RWPE2 (cell line): ENCODE measurements around the gene TEX264.
"Not testable (repeated sequence)": the region's sequence is repeated elsewhere in the genome, so short reads cannot be mapped to it uniquely, and the experiment has no call there.

ENCODE experiments used
- ATAC-seq: fragments of 200-7000 bp; cut with Tn5 transposase; 3 replicates; pipeline ENCODE4 v1.9.1; 2021; ENCODE audit warnings: low read depth
- DNase-seq: peaks from one replicate; pipeline ENCODE4 v3.0.0-alpha.2; 2020; ENCODE audit warnings: low spot score
- H3K27ac ChIP-seq: fragments of 450-650 bp; 2 replicates; pipeline ENCODE4 v1.5.1; 2017; ENCODE audit warnings: mild to moderate bottlenecking; ENCODE audit not compliant: poor library complexity, severe bottlenecking
- H3K27me3 ChIP-seq: fragments of 250-450 bp; sonication (Bioruptor Pico); 2 replicates; pipeline ENCODE4 v1.5.1; 2021; ENCODE audit warnings: mild to moderate bottlenecking, moderate library complexity; ENCODE audit not compliant: insufficient read depth, poor library complexity, severe bottlenecking
- H3K36me3 ChIP-seq: fragments of 250-450 bp; sonication (Bioruptor Pico); 2 replicates; pipeline ENCODE4 v1.5.1; 2020; ENCODE audit warnings: low read depth, mild to moderate bottlenecking, moderate library complexity
- H3K4me1 ChIP-seq: fragments of 250-450 bp; sonication (Bioruptor Pico); 2 replicates; pipeline ENCODE4 v1.5.1; 2021; ENCODE audit warnings: mild to moderate bottlenecking, moderate library complexity; ENCODE audit not compliant: insufficient read depth, poor library complexity, severe bottlenecking
- H3K4me3 ChIP-seq: fragments of 250-450 bp; sonication (Bioruptor Pico); 2 replicates; pipeline ENCODE4 v1.5.1; 2021; ENCODE audit warnings: mild to moderate bottlenecking, moderate library complexity; ENCODE audit not compliant: severe bottlenecking
- H3K9me3 ChIP-seq: fragments of 250-450 bp; sonication (Bioruptor Pico); 2 replicates; pipeline ENCODE4 v1.5.1; 2021; ENCODE audit warnings: mild to moderate bottlenecking, moderate library complexity; ENCODE audit not compliant: severe bottlenecking
- TF ChIP-seq, protein P1 (sequence below): fragments of 450-650 bp; IDR thresholded peaks from one replicate; pipeline ENCODE4 v1.5.1; 2017; ENCODE audit warnings: mild to moderate bottlenecking, moderate library complexity; ENCODE audit not compliant: poor library complexity, severe bottlenecking

The TEX264 gene

GRCh38 chr3:51734572-51734907 is 63.5 kb downstream of the TEX264 start:
- H3K4me1 ChIP-seq, result no peaks in the 10 kb centered on the region
- TF ChIP-seq, protein P1, sequence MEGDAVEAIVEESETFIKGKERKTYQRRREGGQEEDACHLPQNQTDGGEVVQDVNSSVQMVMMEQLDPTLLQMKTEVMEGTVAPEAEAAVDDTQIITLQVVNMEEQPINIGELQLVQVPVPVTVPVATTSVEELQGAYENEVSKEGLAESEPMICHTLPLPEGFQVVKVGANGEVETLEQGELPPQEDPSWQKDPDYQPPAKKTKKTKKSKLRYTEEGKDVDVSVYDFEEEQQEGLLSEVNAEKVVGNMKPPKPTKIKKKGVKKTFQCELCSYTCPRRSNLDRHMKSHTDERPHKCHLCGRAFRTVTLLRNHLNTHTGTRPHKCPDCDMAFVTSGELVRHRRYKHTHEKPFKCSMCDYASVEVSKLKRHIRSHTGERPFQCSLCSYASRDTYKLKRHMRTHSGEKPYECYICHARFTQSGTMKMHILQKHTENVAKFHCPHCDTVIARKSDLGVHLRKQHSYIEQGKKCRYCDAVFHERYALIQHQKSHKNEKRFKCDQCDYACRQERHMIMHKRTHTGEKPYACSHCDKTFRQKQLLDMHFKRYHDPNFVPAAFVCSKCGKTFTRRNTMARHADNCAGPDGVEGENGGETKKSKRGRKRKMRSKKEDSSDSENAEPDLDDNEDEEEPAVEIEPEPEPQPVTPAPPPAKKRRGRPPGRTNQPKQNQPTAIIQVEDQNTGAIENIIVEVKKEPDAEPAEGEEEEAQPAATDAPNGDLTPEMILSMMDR, result no peak
- H3K9me3 ChIP-seq, result no peaks in the 10 kb centered on the region
- peaks cover 23% of the 10 kb centered on the region for H3K27me3 ChIP-seq
- no peak overlapping the region for H3K4me3 ChIP-seq
- H3K36me3 ChIP-seq, result no peaks in the 10 kb centered on the region
- ATAC-seq (no peak), DNase-seq (no peak)
- H3K27ac ChIP-seq, result no peak overlapping the region

GRCh38 chr3:51735039-51735438 is 64.0 kb downstream of the TEX264 start:
- TF ChIP-seq, protein P1, result no peak
- peaks cover 25% of the 10 kb centered on the region for H3K27me3 ChIP-seq
- no peaks in the 10 kb centered on the region for H3K4me1 ChIP-seq
- H3K9me3 ChIP-seq, result no peaks in the 10 kb centered on the region
- no peak overlapping the region for H3K27ac ChIP-seq
- H3K4me3 ChIP-seq, result no peak overlapping the region
- H3K36me3 ChIP-seq, result no peaks in the 10 kb centered on the region
- no peak for ATAC-seq
- DNase-seq, result no peak

- TF ChIP-seq, protein P1, result no peak
- H3K4me3 ChIP-seq, result no peak overlapping the region
- no peaks in the 10 kb centered on the region for H3K36me3 ChIP-seq
- no peaks in the 10 kb centered on the region for H3K9me3 ChIP-seq
- no peak overlapping the region for H3K27ac ChIP-seq
- no peak for DNase-seq
- no peaks in the 10 kb centered on the region for H3K4me1 ChIP-seq
- no peak for ATAC-seq
- H3K27me3 ChIP-seq, result peaks cover 25% of the 10 kb centered on the region
Observed at GRCh38 chr3:51735950-51736349, 64.9 kb downstream of the TEX264 start.

- DNase-seq (no peak), ATAC-seq (no peak)
- TF ChIP-seq, protein P1, result no peak
- H3K4me1 ChIP-seq, result no peaks in the 10 kb centered on the region
- H3K4me3 ChIP-seq, result no peak overlapping the region
- H3K36me3 ChIP-seq, result no peaks in the 10 kb centered on the region
- no peaks in the 10 kb centered on the region for H3K9me3 ChIP-seq
- peaks cover 25% of the 10 kb centered on the region for H3K27me3 ChIP-seq
- no peak overlapping the region for H3K27ac ChIP-seq
Observed at GRCh38 chr3:51739110-51739509, 68.1 kb downstream of the TEX264 start.

- H3K27me3 ChIP-seq, result peaks cover 17% of the 10 kb centered on the region
- DNase-seq, H3K4me1 ChIP-seq, H3K4me3 ChIP-seq, H3K27ac ChIP-seq, H3K9me3 ChIP-seq, H3K36me3 ChIP-seq, ATAC-seq: not testable (repeated sequence)
Observed at GRCh38 chr3:51742320-51742719, 71.3 kb downstream of the TEX264 start.

DNA sequence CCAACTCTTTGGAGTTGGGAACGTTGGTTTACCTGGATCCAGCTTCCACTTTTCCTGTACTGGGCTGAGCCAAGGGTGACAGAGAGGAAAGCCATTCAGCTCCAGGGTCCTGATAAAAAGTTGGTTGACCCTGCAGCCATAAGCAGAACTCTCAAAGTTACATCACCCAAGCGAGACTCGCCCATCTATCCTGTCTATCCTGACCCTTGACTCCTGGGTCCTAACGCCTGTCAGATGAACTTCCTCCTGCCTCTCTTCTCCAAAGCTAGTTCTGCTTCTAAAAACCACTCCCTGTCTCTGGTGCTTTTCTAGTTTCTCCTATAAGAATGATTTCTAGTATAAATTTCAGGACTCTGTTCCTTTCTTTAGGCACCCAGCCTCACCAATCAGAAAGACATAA is 71.9 kb downstream of the TEX264 start:
- H3K36me3 ChIP-seq, H3K9me3 ChIP-seq, H3K4me1 ChIP-seq, DNase-seq, H3K4me3 ChIP-seq, ATAC-seq, H3K27ac ChIP-seq: not testable (repeated sequence)
- peaks cover 13% of the 10 kb centered on the region for H3K27me3 ChIP-seq
